MM.1S (cell line): ENCODE results near the gene SMURF2.

Source experiments
- EZH2 ChIP-seq: fragments of 300-600 bp; sonication (generic); optimal IDR thresholded peaks from 2 replicates; pipeline ENCODE3; 2017; ENCODE audit warnings: low read depth, mild to moderate bottlenecking, antibody characterized with exemption, low read length, mixed read lengths
- EZH2phosphoT487 ChIP-seq: fragments of 300-600 bp; sonication (generic); IDR thresholded peaks from 2 replicates; pipeline ENCODE4 v1.6.1; 2018; ENCODE audit warnings: antibody characterized with exemption, low read length
- TF ChIP-seq, protein P1 (sequence below): fragments of 300-600 bp; sonication (generic); IDR thresholded peaks from 2 replicates; pipeline ENCODE4 v1.5.1; 2016; ENCODE audit warnings: antibody characterized with exemption, low read length, mixed read lengths

DNA sequence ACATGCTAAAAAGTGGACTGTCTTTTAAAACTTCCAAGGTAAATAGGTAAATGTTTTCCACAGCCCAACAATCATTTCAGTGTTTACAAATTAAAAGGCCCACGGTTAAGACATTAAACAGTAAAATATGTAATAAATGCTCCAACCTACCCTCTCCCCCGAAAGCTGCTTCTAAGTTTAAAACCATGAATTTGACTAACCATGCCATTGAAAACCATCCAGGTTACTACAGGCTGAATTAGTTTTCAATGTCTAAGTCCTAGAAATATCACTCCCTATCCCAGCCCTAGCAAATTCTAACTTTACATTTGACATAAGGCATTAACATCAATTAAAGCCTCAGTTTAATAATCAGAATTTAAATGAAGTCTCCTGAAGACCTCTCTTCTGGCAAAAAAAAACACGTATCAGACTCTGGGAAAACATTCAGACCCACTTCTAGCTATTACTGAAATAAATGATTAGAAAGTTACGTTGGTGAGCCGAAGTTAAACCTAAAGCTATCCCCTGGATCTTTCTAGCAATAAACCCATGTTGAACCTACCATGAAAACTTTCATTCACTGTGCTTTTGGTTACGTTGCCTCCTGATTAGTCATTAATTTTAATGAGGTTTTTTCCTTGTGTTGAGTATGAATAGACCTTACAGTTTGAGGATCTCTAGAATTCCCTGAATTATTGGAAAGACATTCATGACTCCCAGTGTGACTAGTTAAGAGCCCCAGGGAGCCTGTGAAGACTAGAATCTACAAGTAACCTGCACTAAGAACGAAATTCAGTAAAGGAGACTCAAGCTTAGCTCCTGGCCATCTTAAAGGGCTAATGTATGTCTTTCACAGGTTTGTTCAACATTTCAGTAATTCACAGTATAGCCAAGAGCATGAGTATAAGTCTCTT is 163.6 kb downstream of the SMURF2 start:
- TF ChIP-seq, protein P1, sequence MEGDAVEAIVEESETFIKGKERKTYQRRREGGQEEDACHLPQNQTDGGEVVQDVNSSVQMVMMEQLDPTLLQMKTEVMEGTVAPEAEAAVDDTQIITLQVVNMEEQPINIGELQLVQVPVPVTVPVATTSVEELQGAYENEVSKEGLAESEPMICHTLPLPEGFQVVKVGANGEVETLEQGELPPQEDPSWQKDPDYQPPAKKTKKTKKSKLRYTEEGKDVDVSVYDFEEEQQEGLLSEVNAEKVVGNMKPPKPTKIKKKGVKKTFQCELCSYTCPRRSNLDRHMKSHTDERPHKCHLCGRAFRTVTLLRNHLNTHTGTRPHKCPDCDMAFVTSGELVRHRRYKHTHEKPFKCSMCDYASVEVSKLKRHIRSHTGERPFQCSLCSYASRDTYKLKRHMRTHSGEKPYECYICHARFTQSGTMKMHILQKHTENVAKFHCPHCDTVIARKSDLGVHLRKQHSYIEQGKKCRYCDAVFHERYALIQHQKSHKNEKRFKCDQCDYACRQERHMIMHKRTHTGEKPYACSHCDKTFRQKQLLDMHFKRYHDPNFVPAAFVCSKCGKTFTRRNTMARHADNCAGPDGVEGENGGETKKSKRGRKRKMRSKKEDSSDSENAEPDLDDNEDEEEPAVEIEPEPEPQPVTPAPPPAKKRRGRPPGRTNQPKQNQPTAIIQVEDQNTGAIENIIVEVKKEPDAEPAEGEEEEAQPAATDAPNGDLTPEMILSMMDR, result no peak
- TF ChIP-seq EZH2phosphoT487 (no peak), EZH2 (no peak)
